Stimulated activated CD8-positive, alpha-beta memory T cell treated with anti-CD3 and anti-CD28 coated beads, Interleukin-15, amount 100 ng/mL, for 48 hours (primary cell): ENCODE data around the gene SOAT2.
A peak's percentile ranks its signal among the peaks of the same experiment; 100 is the strongest.

Experiments
- DNase-seq, 2 donors: peaks; one replicate each; pipeline ENCODE4 v3.0.0-alpha.2; 2020; ENCODE audit warnings: low read depth in 2 of 2

SOAT2 gene

DNA sequence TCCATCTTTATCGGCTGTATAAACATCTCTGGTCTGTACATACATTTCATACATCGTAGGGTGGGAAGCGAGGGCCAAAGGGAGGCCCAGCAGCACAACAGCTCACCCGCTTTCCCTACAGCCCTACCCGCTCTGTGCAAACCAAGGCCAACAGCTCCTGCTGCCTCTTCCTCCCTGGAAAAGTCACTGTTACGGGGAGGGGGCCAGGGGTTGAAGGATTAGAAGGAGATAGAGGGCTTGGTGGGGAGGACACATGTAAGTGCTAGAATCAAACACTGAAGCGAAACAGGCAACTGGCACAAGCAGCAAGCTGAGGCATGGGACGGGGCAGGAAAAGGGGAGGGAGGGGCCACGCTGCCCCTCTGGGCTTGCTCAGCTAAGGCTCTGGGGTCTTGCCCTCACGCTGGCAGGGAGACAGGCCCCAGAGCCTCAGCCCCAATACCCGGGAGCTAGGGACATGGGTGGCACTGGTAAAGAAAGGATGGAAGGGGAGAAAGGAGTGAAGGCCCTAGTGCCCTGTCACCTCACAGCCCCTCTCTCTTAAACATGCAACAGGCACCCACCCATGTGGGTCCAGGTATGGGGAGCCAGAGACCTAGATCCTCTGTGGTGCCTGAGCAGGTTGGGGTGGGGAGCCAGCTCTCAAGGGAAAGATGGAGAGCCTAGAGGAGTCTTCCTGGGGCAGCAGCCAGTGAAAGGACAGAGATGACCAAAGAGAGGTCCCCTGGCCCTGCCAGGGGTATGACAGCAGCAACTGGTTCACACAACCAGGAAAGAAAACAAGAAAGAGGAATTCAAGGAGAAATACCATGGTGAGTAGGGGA, 38.5 kb upstream of the SOAT2 start:
- no peak for DNase-seq

DNA sequence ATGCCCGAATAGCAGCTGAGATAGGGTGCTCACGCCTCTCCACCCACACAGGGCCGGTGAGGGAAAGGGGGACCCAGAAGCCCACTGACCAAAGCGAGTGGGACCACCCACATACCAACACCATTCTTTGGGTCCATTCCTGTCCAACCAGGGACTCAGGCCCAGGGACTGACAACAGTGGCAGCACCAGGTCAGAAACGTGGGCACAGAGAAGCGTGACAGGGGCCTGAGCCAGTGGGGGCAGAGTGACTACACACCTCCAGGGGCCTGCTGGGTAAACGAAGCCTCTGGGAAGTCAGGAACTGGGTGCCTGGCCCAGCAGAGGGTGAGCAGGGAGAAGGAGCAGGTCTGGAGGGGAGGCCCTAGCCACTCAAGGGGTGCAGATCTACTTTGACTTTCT, 37.8 kb upstream of the SOAT2 start:
- no peak for DNase-seq

GRCh38 chr12:53065975-53066931, 37.0 kb upstream of the SOAT2 start:
- peak in 1 of 2 donors; percentile 38 for DNase-seq

- no peak for DNase-seq
Observed at GRCh38 chr12:53067074-53067992, 36.0 kb upstream of the SOAT2 start.

GRCh38 chr12:53067993-53068770, 35.1 kb upstream of the SOAT2 start:
- DNase-seq, result no peak

- no peak for DNase-seq
Observed at GRCh38 chr12:53068811-53069585, 34.3 kb upstream of the SOAT2 start.

DNA sequence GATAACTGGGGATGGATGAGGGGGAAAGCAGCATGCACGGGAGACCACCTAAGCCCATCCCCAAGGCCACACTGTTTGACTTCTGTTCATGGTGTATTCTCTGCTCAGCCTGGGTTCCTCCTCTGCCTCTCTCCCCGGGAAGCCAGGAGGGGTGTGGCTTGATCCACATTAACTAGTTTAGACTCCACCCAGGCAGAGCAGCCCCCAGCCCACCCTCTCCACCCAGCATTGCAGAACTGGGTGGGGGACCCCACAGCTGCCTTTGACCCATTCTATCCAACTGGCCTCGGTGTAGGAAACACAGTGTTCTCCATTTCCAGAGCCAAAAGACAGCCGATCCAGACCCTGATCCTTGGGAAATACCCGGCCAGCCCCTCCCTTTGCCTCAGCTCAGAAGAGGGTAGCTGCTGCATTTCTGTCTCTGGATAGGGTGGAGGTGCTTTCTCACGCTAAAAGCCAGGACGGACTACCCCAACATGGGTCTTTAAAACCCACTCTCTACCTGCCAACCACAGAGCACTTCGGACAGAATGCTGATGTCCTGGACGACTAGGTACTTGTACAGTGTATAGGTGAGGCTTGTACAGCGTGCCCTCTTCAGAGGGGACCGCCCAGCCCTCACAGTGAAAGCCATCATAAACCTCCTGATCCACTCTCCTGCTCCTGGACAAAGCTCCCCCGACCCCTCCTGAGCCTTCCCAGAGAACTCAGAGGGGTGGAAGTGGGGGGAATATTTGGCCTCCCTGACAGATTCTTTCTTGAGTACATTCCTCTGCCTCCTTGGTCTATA, 33.5 kb upstream of the SOAT2 start:
- no peak for DNase-seq

- no peak for DNase-seq
Observed at GRCh38 chr12:53070877-53071492, 32.3 kb upstream of the SOAT2 start.

GRCh38 chr12:53071591-53072551, 31.4 kb upstream of the SOAT2 start:
- no peak for DNase-seq

DNA sequence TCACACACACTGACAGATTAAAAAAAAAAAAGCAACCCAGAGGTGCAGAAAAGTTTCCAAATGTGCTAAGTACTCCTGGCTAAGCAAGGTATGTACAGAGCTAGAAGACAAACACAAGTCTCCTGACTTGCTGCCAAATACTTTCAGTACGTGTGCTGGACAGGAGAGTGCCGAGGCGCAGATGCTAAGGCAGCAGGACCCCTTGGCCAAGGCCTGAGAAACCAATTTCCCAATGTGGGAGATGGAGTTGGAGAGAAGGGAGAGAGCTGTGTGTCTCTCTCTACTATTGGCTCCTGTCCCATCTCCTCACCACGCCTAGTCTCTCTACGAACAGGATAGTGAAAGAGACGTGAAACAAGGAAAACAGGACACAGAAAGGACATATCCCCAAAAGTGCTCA, 29.4 kb upstream of the SOAT2 start:
- no peak for DNase-seq

- DNase-seq, result no peak
Observed at GRCh38 chr12:53074283-53074998, 28.8 kb upstream of the SOAT2 start.

DNA sequence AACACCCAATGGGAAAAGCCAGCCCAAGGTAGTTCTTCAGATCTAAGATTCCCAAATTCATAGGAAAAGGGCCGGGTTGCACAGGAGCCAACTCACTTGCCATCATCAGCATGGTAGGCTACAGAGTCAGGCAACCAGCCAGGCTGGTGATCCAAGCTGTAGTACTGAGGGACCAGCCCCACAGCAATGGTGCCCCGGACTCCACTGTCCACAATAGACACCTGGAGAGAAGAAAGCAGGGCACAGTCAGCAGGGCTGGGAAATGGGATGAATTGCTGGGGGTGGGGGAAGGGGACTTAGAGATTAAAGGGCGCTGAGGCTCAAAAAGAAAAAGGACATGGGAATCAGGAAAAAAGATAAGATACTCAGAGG, 28.3 kb upstream of the SOAT2 start:
- DNase-seq, result no peak

GRCh38 chr12:53076461-53076860, 26.8 kb upstream of the SOAT2 start:
- DNase-seq, result no peak

DNA sequence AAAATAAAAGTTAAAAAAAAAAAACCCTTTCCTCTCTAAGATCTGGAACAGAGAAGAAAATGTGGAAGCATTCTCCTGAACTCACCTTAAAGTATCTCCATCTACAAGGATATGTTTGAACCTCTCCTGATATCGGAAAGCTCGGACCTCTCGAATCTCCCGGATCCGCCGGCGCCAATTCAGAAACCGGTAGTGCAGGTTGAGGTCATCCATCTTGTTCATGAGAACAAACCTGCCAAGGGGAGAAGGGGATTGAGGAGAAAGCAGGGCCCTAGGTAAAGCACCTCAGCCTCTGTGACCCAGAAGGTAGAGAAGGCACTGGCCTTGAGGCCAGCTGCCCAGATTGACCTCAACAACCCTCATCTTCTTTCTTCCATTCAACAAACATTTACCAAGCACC, 26.3 kb upstream of the SOAT2 start:
- DNase-seq, result no peak

GRCh38 chr12:53078425-53079225, 24.7 kb upstream of the SOAT2 start:
- peak in 1 of 2 donors; percentile 18 for DNase-seq
